Endodermal cell (in vitro differentiated cells): ENCODE data around the gene SLC46A3. TPM values are rescaled to one million over a fixed set of nuclear protein-coding genes. Genes with fewer than 3 reads are reported as not detected.
A peak's percentile ranks its signal among the peaks of the same experiment; 100 is the strongest.

Experiments used
- DNase-seq: peaks from one replicate; pipeline ENCODE4 v3.0.0-alpha.2; 2017
- H3K27ac ChIP-seq: 2 replicates; pipeline ENCODE4 v1.5.1; 2013; ENCODE audit warnings: mild to moderate bottlenecking, low read depth, low read length, moderate library complexity
- H3K27me3 ChIP-seq: 2 replicates; pipeline ENCODE4 v1.6.1; 2013; ENCODE audit warnings: mild to moderate bottlenecking, low read length, moderate library complexity; ENCODE audit not compliant: insufficient read depth, control insufficient read depth, poor library complexity, severe bottlenecking
- H3K36me3 ChIP-seq: 2 replicates; pipeline ENCODE4 v1.7.0; 2013; ENCODE audit warnings: mild to moderate bottlenecking, low read length, moderate library complexity; ENCODE audit not compliant: control insufficient read depth, insufficient read depth
- H3K4me1 ChIP-seq: one replicate; pipeline ENCODE4 v1.7.0; 2013; ENCODE audit warnings: low read length; ENCODE audit not compliant: control insufficient read depth, insufficient read depth
- H3K4me3 ChIP-seq: 2 replicates; pipeline ENCODE4 v1.5.1; 2013; ENCODE audit warnings: mild to moderate bottlenecking, low read length, moderate library complexity
- H3K9ac ChIP-seq: 2 replicates; pipeline ENCODE4 v1.6.1; 2013; ENCODE audit warnings: mild to moderate bottlenecking, low read length, moderate library complexity; ENCODE audit not compliant: poor library complexity, severe bottlenecking; ENCODE audit errors: extremely low read depth
- H3K9me3 ChIP-seq: 2 replicates; pipeline ENCODE4 v1.6.1; 2013; ENCODE audit warnings: mild to moderate bottlenecking, low read length, moderate library complexity; ENCODE audit not compliant: control insufficient read depth
- H3K27ac Mint-ChIP-seq: 2 replicates; pipeline ENCODE4 v1.8.0; 2020; ENCODE audit warnings: mixed read lengths
- H3K27me3 Mint-ChIP-seq: 2 replicates; pipeline ENCODE4 v1.8.0; 2021; ENCODE audit warnings: mild to moderate bottlenecking, mixed read lengths; ENCODE audit not compliant: insufficient read depth
- H3K36me3 Mint-ChIP-seq: 2 replicates; pipeline ENCODE4 v1.8.0; 2020; ENCODE audit warnings: low read depth, mixed read lengths
- H3K4me1 Mint-ChIP-seq: 2 replicates; pipeline ENCODE4 v1.8.0; 2020; ENCODE audit warnings: mixed read lengths
- H3K4me3 Mint-ChIP-seq: 2 replicates; pipeline ENCODE4 v1.8.0; 2020; ENCODE audit warnings: mild to moderate bottlenecking, moderate library complexity, mixed read lengths
- H3K9me3 Mint-ChIP-seq: 2 replicates; pipeline ENCODE4 v1.8.0; 2020; ENCODE audit warnings: mild to moderate bottlenecking, mixed read lengths
- CTCF ChIP-seq: fragments of 200-600 bp; sonication (generic); conservative IDR thresholded peaks from 2 replicates; pipeline ENCODE4 v1.5.0; 2021; ENCODE audit warnings: antibody characterized with exemption, mild to moderate bottlenecking
- WGBS, 2 experiments: methylation state at CpG; one replicate each; pipeline versions ENCODE4 v1.1.5 to v1.1.7; 2013; ENCODE audit warnings: missing lambda C conversion rate in 2 of 2, mixed read lengths in 1 of 2; ENCODE audit not compliant: insufficient coverage in 1 of 2, insufficient read length in 1 of 2; 5-methylcytosine and 5-hydroxymethylcytosine counted together
- total RNA-seq, 2 donors: library from RNA; stranded (reverse); fragmentation: NEBNext Ultra II Directional in 1 of 2; extraction: Animal tissue kit (Norgen Biotek cat#: 25700) in 1 of 2; gene quantifications; 2 replicates in 1 of 2; 3 replicates in 1 of 2; pipeline ENCODE4 v1.2.1, GENCODE V29; 2021

The SLC46A3 gene
- total RNA-seq, 2 donors from 2014 or later: 1.8 to 2.9 TPM

GRCh38 chr13:28678809-28679208, 40.0 kb downstream of the SLC46A3 start:
- 92% methylated on average over 1 of the region's 1 CpG; no CpG with 5 or more reads in 1 of the 2 experiments for WGBS, 2 experiments
- Histone ChIP-seq H3K27ac (no peak overlapping the region), H3K4me3 (no peak overlapping the region), H3K4me1 (no peaks in the 10 kb centered on the region), H3K9me3 (no peaks in the 10 kb centered on the region), H3K9ac (no peak overlapping the region), H3K36me3 (peaks cover 65% of the 10 kb centered on the region), H3K27me3 (no peaks in the 10 kb centered on the region)
- Mint-ChIP-seq H3K27me3 (no peaks in the 10 kb centered on the region), H3K9me3 (no peaks in the 10 kb centered on the region), H3K36me3 (peaks cover 34% of the 10 kb centered on the region), H3K4me3 (no peak overlapping the region), H3K27ac (no peak overlapping the region), H3K4me1 (no peaks in the 10 kb centered on the region)
- TF ChIP-seq CTCF: peak; percentile 58
- DNase-seq: no peak

- Mint-ChIP-seq H3K36me3 (peaks cover 90% of the 10 kb centered on the region), H3K27ac (no peak overlapping the region), H3K27me3 (no peaks in the 10 kb centered on the region), H3K4me1 (no peaks in the 10 kb centered on the region), H3K4me3 (no peak overlapping the region), H3K9me3 (no peaks in the 10 kb centered on the region)
- no peaks in the 10 kb centered on the region for H3K4me1 ChIP-seq
- H3K27me3 ChIP-seq: no peaks in the 10 kb centered on the region
- no peak overlapping the region for H3K9ac ChIP-seq
- DNase-seq: no peak
- no peak overlapping the region for H3K4me3 ChIP-seq
- H3K36me3 ChIP-seq: peaks cover 95% of the 10 kb centered on the region
- H3K27ac ChIP-seq: no peak overlapping the region
- TF ChIP-seq CTCF: no peak
- no peaks in the 10 kb centered on the region for H3K9me3 ChIP-seq
Measured at GRCh38 chr13:28671126-28671792, 47.5 kb downstream of the SLC46A3 start.

- DNase-seq: no peak
- peaks cover 96% of the 10 kb centered on the region for H3K36me3 ChIP-seq
- no peak overlapping the region for H3K9ac ChIP-seq
- no peaks in the 10 kb centered on the region for H3K9me3 ChIP-seq
- WGBS, 2 experiments: 81 to 90% methylated on average over 4 to 7 of the region's 9 CpGs
- Mint-ChIP-seq H3K9me3 (no peaks in the 10 kb centered on the region), H3K4me1 (no peaks in the 10 kb centered on the region), H3K4me3 (no peak overlapping the region), H3K27me3 (no peaks in the 10 kb centered on the region), H3K27ac (no peak overlapping the region), H3K36me3 (peaks cover 80% of the 10 kb centered on the region)
- H3K4me1 ChIP-seq: no peaks in the 10 kb centered on the region
- no peaks in the 10 kb centered on the region for H3K27me3 ChIP-seq
- H3K4me3 ChIP-seq: no peak overlapping the region
- H3K27ac ChIP-seq: no peak overlapping the region
- no peak for TF ChIP-seq CTCF
Measured at GRCh38 chr13:28666897-28667488, 51.8 kb downstream of the SLC46A3 start.
